DMS79 treated with DMSO at 0.1 percent for 48 hours (cell line): Measurements from ENCODE around the gene NDUFS4.
A peak's percentile ranks its signal among the peaks of the same experiment; 100 is the strongest.
"Not testable (repeated sequence)": the region's sequence is repeated elsewhere in the genome, so short reads cannot be mapped to it uniquely, and the experiment has no call there.

Experiments
- DNase-seq: peaks from one replicate; lab custom pipeline; 2025; lab: John Stamatoyannopoulos, UW

NDUFS4 gene

DNA sequence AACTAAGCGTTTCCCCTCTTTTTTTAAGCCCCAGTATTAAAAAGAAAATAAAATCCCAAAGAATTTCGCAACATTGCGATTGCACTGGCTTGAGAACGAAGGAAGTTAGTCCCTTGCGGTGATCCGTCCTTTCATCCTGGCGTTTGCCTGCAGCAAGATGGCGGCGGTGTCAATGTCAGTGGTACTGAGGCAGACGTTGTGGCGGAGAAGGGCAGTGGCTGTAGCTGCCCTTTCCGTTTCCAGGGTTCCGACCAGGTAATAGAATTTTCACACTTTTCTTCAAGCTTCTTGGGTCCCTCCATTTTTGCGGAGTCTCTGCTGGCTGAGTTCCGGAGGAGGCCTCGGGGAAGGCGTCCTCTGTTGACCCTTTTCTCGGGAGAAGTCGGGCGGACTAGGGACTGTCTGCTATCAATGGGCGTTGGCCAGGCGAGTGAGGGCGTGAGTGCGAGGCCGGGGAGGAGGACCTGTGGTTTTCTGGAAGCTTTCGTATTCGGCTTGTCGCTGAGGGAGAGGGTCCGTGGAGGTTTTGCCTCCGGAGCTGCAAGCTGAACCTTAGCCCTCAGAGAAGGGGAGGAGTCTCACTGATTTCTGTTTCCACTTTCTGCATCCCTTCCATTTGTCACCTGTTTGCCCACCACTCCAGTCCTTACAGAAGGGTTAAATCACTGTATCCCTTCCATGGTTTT, at the start of gene NDUFS4:
NDUFS4 (plus strand) TSS at position 134 of the 686 bp plus-strand sequence; CDS start at position 158, 24 bp downstream.
- DNase-seq: peak; percentile 64

DNA sequence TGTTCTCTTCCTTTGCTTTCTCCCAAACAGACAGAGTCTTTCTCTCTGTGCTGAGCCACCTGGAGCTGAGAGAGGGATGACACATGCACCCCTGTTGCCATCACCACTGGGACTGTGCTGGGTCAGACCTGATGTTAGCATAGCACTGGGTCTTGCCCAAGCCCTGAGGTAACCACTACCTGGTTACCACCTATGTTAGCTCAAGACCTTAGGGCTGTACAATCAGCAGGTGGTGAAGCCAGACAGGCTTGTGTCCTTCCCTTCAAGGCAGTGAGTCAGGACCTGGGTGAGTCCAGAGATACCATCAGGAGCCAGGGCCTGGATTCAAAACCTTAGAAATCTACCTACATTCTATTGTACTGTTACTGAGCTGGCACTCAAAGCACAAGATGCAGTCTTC, 47.9 kb upstream of the NDUFS4 start:
- DNase-seq: no peak

DNA sequence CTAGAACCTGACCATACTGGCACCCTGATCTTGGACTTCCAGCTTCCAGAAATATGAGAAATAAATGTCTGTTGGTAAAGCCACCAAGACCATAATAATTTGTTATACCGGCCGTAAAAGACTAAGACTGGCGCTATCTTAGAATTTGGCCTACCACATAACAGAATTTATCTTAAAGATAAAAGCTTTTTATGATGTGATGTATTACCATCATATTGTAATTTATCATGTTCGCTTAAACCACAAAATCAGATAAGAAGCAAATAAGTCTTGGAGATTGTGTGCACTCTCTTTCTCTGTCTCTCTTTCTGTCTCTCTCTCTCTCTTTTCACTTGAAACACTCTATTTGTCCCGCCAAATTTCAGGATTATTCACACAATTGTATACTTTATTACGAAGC, 44.5 kb upstream of the NDUFS4 start:
- DNase-seq: no peak

DNA sequence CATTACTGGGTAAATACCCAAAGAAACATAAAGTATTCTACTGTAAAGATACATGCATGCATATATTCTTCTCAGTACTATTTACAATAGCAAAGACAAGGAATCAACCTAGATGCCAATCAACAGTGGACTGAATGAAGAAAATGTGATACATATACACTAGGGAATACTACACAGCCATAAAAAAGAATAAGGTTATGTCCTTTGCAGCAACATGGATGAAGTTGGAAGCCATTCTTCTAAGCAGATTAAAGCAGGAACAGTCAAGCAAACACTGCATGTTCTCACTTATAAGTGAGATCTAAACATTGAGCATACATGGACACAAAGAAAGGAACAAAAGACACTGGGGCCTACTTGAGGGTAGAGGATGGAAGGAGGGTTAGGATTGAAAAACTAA, 39.6 kb upstream of the NDUFS4 start:
- no peak for DNase-seq

DNA sequence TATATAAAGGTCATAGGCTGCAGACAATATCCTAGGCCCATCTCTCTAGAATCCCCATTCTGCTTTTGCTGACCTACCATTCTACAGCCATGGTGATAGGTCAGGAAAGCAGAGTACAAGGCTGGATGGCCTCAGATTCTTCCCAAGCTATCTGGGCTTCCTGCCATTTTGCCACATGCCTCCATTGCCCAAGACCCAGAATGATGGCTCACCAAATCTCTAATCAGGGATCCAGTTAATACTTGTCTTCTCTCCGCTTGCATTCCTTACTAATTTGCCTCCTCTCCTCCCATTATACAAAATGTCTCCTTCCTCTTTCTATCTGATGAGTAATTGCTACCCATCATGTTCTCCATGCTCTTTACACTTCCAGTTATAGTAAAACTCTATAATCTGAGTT, 22.7 kb upstream of the NDUFS4 start:
- no peak for DNase-seq

DNA sequence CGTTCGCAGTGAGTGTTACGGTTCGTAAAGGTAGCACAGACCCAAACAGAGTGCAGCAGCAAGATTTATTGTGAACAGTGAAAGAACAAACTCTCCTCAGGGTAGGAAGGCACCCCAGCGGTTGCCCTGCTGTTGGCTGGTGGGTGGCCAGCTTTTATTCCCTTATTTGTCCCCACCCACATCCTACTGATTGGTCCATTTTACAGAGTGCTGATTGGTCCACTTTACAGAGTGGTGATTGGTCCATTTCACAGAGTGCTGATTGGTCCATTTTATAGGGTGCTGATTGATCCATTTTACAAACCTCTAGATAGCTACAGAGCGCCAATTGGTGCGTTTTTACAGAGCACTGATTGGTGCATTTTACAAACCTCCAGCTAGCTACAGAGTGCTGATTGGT, 19.7 kb upstream of the NDUFS4 start:
- DNase-seq: not testable (repeated sequence)

DNA sequence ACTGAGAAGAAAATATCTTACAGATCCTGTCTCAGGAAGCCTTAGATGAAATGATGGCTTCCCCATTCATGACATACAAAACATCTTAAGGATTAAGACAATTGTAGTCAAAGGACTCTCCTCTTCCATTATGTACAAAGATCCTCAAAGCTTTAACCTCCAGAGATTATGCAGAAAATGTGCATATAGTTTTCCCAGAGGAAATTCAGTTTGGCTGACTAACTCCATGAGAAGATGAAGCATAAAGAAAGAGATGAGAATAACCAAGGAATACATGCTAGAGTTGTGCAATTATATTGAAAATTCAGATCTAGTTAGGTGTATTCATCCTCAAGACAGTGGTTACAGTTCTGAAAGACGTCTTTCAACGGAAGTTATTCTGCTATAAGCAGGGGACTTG, 18.6 kb upstream of the NDUFS4 start:
- DNase-seq: no peak

DNA sequence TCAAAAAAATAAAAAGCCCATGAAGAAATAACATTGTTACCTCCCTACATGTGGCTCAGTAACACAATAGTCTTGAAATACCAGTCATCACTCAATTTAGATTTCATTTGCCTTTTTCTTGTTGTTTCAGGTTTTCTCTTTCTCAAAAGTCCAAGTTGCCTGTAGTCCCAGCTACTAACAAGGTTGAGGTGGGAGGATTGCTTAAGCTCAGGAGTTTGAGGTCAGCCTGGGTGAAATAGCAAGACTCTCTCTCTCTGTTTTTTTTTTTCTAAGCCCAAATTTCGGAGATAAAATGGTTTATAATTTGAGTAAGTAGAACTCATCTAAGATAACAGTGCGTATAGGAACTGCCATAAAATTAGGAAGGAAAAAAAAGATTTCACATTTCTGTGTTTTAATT, 17.5 kb upstream of the NDUFS4 start:
- no peak for DNase-seq

DNA sequence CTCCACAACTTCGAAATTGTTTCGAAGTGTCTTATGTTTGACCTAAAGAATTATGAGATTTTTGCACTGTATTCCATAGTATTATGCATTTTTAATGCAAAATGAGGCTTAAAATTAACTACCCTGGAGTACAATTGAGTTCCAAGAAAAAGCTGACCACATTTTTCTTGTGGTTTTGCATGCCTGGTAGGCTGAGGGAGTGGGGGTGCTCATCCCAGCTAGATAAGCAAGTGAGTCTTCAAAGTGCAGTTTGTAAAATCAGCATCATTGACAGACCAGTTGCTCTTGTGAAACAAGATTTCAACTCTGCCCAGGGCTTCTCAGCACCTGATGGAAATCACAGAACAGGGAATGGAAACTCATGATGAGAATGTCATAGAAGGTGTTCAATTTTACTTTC, 17.0 kb upstream of the NDUFS4 start:
- no peak for DNase-seq

DNA sequence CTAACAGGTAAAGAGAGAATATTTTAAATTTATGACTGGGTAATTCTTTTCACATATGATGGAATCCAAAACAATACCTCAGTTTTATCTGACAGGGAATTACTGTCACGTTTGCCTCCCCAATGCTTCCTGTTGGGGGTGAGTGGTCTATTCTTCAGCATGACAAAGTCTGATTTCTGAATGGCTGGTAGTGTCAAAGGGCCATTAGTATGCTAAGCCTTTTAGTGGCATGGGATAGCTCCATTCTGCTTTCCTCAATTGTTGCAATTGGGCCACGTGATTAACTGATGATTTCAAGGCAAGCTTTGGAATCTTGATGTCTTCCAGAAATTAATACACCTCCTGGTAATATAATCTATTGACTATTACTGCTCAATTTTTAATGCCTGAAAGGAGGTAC, 14.7 kb upstream of the NDUFS4 start:
- no peak for DNase-seq

DNA sequence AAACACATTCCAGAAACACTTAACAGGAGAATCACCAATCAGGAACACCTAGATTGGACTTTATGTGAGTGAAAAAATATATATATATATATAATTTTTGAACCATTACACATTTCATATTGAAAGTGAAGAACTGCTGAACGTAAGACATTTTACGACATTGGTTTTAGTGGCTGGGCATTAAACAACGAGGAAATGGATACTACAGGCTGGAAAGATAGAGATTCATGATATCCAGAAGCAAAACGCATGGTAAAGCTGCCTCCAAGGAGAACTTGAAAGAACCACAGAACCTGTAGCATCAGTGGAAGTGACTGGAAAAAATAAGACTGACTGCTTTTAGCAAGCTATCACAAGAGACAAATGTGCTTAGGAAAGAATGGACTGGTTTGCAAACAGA, 13.2 kb upstream of the NDUFS4 start:
- no peak for DNase-seq

DNA sequence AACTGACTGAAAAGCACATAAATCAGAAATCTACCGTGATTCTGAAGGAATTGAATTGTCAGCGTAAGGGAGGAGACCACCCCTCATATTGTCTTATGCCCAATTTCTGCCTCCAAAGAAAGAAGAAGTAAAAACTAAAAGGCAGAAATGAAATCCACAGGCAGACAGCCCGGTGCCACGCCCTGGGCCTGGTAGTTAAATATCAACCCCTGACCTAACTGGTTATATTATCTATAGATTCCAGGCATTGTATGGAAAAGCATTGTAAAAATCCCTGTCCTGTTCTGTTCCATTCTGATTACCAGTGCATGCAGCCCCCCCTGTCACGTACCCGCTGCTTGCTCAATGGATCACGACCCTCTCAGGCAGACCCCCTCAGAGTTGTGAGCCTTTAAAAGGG, 11.9 kb upstream of the NDUFS4 start:
- DNase-seq: not testable (repeated sequence)

DNA sequence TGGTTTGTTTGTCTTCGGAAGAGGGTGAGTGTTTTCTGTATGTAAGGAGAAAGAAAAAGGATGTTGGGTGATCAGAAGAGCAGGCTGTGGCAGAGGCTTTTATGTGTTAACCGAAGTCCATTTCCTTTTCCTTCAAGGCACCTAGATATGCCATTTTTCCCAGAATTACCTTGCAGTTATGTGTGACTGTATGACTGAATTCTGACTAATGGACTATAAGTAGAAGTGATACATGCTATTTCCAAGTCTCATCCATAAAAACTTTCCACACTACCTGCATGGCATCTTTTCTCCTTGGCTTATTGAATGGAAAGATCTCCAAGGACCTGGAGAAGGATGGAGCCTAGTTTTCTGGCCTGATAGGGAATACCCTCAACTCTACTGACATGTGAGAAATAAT, 10.6 kb upstream of the NDUFS4 start:
- DNase-seq: no peak

DNA sequence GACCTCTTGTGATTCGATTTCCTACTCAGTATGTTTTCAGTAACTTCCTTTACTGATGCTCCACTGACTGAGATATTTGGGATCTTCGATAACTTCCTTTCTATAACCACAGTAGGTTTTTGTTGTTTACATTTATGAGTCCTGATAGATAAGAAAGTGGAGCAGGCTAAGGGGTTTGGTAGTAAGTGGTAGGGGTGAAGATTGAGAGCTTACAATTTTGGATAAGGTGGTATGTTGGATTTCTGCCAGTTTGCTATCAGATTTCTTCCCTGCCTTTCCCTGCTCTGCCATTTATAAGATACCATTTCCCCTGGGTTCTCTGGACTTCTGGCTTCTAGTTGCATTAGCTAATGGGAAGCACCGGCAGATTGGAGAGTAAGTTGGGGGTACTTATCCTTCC, 7.9 kb upstream of the NDUFS4 start:
- DNase-seq: no peak

DNA sequence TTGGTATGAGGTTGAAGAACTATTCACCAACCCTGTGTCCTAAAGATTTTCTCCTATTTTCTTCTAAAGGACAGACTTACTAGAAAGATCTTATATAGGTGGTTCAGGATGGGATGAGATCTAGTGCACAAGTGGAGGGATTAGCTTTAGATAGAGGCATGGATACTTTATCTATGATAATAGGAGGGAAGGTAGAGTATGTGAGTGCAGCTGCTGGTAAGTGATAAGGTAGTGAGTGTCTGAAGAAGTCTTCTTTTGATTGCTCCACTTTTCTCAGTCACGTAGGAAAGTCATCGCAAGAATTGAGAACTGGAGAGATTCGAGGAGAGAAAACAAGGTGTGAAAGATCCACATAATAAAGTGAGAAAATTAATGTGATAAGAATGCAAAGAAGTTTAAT, 6.0 kb upstream of the NDUFS4 start:
- no peak for DNase-seq

DNA sequence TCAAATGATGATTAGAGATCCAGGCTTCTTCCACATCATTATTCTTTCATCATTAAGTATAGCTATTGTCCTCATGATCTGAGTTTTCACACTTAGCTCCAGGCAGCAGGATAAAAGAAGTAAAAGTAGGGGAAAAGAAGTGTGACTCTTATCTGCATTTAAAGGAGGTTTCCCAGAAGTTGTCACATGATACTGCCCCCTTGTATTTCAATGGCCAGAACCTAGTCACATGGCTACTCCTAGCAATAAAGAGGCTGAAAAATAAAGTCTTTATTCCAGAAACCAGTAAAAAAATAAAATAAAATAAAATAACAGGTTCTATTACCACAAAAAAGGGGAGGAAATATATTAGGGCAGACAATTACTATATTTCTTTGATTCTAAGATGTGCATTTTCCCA, 5.3 kb upstream of the NDUFS4 start:
- no peak for DNase-seq

DNA sequence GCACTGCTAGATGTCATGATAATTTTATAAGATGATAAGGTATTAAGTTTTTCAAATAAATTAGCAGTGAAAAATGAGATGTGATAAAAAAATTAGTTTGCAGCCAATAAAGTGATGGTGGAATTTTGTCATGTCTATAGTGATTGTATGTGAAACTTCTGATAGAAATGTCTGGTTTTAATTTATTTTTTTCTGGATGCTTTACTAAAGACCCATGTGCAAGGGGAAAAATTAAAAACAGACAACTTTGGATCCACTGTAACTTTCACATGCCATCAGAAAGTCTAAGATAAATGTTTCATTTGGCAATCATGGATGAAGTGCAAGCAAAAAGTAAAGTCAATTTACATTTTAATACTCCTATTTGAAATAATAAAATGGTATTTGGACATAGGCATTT, 4.4 kb upstream of the NDUFS4 start:
- no peak for DNase-seq

DNA sequence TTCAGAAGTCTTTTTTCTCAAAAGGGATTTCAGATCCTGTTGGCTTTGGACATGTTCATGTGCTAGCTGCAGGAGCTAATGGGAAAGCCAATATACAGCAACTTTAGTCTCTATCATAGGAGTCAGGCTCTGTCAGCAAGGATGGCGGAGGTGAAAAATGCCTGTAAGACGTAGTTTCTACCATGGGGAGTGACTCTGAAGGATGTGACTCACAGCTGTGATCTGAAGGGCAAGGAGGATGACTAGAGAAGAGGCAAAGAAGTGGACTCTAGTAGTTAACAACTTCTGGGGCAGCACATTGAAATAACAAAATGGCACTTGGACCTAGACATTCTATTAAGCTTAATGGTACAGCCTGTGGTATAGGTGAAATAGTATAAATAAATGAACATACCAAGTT, 3.1 kb upstream of the NDUFS4 start:
- no peak for DNase-seq

DNA sequence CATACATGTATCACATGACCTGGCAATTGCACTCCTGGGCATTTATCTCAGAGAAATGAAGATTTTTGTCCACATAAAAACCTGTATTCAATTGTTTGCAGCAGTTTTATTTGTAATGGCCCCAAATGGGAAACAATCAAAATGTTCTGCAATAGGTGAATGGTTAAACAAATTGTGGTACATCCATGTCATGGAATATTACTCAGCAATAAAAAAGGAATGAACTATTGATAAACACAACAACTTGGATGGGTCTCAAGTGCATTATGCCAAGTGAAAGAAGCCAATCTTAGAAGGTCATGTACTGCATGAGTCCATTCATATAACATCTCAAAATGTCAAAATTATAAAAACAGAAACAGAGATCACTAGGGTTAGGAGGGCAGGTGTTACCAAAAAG, 1.5 kb upstream of the NDUFS4 start:
- DNase-seq: no peak

DNA sequence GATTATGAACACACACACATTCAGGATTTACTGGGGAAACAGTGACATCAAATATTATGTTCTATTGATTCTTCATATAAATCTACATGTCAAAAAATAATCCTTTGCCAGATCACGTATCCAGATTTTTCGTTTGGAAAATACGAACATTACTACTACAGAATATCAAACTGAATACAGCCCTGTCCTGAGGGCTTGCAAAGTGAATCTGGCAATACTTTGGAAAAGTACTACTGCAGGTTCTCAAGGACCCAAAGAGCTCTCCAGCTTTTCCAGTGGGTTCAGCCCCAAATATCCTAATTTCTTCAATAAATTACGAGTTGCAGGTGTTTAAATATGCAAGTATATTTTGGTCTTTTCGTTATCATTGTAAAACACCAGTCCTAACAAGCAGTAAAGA, 411 bp upstream of the NDUFS4 start:
- DNase-seq: no peak

DNA sequence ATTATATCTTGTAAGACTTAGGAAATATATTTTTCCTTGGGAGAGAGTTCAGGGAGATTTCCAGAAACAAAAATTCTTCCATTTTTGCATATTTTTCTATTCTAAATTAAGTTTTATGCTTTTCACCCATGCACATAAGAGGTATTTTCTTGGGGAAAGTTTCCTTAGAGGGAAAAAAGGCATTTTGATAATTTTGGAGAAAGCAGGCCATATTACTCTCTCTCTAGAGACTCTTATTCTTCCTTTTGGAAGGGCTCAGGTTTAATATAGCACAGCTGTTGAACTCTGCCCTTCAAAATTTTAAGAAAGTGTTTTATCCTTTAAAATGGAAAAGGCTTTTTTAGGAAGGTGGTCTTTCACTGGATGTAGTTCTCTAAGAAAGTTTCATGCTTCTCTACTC, 8.0 kb downstream of the NDUFS4 start:
- no peak for DNase-seq

DNA sequence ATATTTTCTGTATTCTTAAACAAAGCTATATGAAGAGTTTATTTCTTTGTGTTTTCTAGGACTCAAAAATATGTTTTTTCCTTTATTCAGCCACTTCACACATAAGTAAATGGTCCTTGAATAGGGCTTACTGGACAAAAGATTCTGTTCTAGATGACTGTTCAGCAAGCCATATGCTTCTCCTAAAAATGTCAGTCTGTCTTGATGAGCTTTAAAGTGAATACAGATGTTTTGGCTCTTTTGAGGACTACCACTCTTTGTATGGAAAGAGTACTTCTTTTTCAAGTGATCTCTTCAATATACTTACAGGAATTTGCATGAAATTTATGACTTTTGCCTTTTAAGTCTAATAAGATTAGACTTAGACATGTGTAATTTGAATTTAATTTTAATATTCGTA, 8.4 kb downstream of the NDUFS4 start:
- no peak for DNase-seq

DNA sequence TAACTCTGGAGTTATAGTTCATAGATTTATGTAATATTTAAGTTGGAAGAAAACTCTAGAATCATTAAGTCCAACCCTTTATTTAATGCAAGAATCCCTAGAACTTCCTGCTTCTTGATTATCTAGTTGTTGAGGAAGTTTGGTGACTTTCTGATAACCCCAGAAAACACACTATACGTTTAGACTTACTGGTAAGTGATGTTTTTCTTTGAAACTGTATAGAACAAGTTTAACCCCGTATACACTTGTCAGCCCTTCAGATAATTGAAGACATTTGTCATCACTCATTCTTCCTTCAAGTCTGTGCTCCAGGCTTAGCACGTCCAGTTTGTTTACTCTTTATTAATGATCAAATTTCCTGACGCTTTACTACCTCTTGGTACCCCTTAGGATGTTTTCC, 9.0 kb downstream of the NDUFS4 start:
- no peak for DNase-seq

DNA sequence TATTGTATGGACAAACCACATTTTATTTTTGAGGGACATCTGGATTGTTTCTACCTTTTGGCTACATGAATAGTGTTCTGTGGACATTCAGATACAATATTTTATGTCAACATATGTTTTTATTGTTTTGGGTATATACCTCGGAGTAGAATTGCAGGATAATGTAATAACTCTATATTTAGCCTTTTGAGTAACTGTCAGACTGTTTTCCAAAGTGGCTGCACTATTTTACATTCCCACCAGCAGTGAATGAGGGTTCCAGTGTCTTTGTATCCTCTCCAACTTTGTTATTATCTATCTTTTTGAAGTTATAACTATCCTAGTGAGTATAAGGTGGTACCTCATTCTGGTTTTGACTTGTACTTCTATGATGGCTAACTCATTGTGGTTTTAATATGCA, 11.0 kb downstream of the NDUFS4 start:
- DNase-seq: no peak

DNA sequence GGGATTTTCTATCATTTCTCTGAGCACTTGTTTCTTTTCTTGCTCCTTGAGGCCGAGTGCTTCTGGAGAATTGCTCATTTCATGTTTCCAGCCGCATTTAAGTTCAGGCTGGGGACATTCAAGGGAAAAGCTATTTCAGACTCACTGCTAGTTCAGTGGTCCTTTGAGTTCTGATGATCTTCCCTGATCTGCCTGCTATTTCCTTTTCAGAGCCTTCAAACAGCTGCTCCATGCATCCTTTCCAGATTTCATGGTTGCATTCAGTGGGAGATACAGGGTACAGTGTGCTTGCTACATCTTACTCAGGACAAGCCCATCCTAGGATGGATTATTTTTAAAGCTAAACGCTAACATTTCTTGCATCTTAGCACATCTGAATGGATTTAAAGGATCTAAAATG, 14.7 kb downstream of the NDUFS4 start:
- no peak for DNase-seq
